GM21717 (cell line): ENCODE measurements around the gene TMEM81.

Source experiments
- ATAC-seq: cut with Tn5 transposase; IDR thresholded peaks from one replicate; pipeline ENCODE4 v1.9.1; 2021; ENCODE audit warnings: mild to moderate bottlenecking, moderate library complexity; ENCODE audit not compliant: unreplicated experiment

The TMEM81 gene

DNA sequence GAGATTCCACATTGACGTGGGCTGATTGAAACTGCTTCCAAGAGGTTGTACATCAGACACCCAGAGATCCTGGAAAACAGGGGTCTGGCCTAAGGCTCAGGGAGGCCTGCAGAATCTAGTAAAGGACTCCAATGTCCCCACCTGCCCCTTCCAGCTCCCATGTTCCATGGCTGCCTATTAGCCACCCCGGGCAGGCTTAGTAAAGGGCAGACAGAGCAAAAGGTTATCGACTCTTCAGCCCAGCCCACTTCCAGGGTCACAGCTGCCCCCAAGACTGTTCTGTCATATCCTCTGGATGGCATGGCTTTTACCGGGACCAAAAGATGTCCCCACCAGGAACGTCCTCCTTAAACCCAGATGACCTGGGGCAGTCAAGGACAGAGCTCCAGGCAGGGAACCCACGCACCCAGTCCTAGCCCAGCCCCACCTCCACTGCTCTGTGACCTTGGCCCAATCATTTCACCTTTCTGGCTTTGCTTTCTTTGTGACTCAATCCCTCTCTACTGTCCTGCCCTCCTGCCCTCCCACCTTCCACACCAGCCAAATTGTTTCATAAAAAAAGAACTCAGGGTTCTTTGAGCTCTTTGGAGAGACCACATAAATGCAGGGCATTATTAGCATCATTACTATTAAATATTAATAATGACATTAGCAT is 46.0 kb downstream of the TMEM81 start:
- ATAC-seq = no peak

DNA sequence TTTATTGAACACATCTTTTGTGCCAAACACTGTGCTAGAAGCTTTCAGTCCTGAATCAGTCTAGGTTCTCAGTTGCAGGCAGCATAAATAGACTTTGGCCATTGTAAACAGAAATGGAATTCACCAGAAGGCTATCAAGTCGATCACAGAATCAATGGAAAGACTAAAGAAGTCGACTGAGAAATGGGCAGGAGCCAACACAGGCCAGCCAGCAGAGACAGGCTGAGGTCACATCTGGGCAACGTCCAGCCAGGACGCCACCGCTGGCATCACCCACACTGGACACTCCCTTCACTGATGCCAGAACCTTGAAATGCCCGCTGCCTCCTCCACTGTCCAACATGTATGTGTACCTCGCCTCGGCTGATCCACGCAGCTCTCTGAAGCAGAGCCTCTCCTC is 46.7 kb downstream of the TMEM81 start:
- no peak for ATAC-seq
